ENCODE measurements around the gene SLC38A1. TPM values are rescaled to one million over a fixed set of nuclear protein-coding genes. Genes with fewer than 3 reads are reported as not detected.

Gene SLC38A1
- total RNA-seq, 1 donor from 2014 or later: 161 TPM

Other genes starting within 250 kb of the SLC38A1 start
- 165 TPM for gene SLC38A2, start 103.7 kb upstream of the SLC38A1 start, total RNA-seq